Measurements from ENCODE around the gene CNIH2.
"Not testable (repeated sequence)": the region's sequence is repeated elsewhere in the genome, so short reads cannot be mapped to it uniquely, and the experiment has no call there.

CNIH2 gene

GRCh38 chr11:66316849-66317251, 38.9 kb downstream of the CNIH2 start, which contains the start of gene CD248:
Gene CD248 (minus strand): TSS chr11:66317044. CDS start chr11:66317027, 17 bp downstream.
- no peak for DNase-seq

GRCh38 chr11:66317322-66317722, 39.3 kb downstream of the CNIH2 start:
- DNase-seq: no peak

GRCh38 chr11:66317723-66318599, 40.0 kb downstream of the CNIH2 start:
- DNase-seq: no peak

- no peak for DNase-seq
Measured at GRCh38 chr11:66318600-66318970, 40.6 kb downstream of the CNIH2 start.

- DNase-seq: not testable (repeated sequence)
Measured at GRCh38 chr11:66320289-66320688, 42.3 kb downstream of the CNIH2 start.

GRCh38 chr11:66320748-66321147, 42.8 kb downstream of the CNIH2 start:
- not testable (repeated sequence) for DNase-seq

GRCh38 chr11:66321606-66322005, 43.6 kb downstream of the CNIH2 start:
- no peak for DNase-seq

GRCh38 chr11:66322732-66323427, 44.9 kb downstream of the CNIH2 start:
- no peak for DNase-seq

- no peak for DNase-seq
Measured at GRCh38 chr11:66323684-66324083, 45.7 kb downstream of the CNIH2 start.

GRCh38 chr11:66324664-66325063, 46.7 kb downstream of the CNIH2 start:
- DNase-seq: no peak

- no peak for DNase-seq
Measured at GRCh38 chr11:66325263-66325671, 47.3 kb downstream of the CNIH2 start.

GRCh38 chr11:66326261-66327111, 48.5 kb downstream of the CNIH2 start:
- DNase-seq: no peak

GRCh38 chr11:66327171-66328030, 49.4 kb downstream of the CNIH2 start:
- no peak for DNase-seq

GRCh38 chr11:66328031-66328301, 50.0 kb downstream of the CNIH2 start:
- no peak for DNase-seq

GRCh38 chr11:66328302-66329144, 50.5 kb downstream of the CNIH2 start:
- DNase-seq: peak; percentile 78

GRCh38 chr11:66329165-66329673, 51.2 kb downstream of the CNIH2 start:
- DNase-seq: no peak

GRCh38 chr11:66330931-66331330, 53.0 kb downstream of the CNIH2 start:
- no peak for DNase-seq

GRCh38 chr11:66331542-66332370, 53.8 kb downstream of the CNIH2 start:
- DNase-seq: no peak

- DNase-seq: no peak
Measured at GRCh38 chr11:66332371-66333219, 54.6 kb downstream of the CNIH2 start.

Data from NCI-H345 (cell line).